ENCODE data around the gene PLCB1.
"Not testable (repeated sequence)": the region's sequence is repeated elsewhere in the genome, so short reads cannot be mapped to it uniquely, and the experiment has no call there.

PLCB1 gene

DNA sequence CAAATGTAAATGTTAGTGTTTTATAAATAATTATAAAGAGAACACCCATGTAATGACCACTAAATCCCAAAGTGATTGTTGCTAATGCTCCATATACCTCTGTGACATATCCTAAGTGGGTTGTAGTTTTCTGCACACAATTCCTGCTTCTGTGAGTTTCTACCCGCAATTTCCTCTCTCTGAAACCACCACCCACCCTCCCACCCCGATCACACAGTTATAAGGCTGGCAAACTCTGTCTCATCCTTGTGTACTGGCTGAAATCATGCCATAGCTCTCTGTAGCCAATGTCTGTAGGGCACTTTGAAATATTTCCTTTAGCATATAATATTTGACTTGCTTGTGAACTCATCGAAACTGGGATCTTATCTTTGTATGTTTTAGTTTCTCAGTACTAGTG, 236.6 kb downstream of the PLCB1 start:
- no peak for DNase-seq (ENCODE audit: low spot score)

GRCh38 chr20:8369311-8369710, 237.2 kb downstream of the PLCB1 start:
- no peak for DNase-seq (ENCODE audit: low spot score)

- no peak for DNase-seq (ENCODE audit: low spot score)
Measured at GRCh38 chr20:8370774-8371173, 238.7 kb downstream of the PLCB1 start.

DNA sequence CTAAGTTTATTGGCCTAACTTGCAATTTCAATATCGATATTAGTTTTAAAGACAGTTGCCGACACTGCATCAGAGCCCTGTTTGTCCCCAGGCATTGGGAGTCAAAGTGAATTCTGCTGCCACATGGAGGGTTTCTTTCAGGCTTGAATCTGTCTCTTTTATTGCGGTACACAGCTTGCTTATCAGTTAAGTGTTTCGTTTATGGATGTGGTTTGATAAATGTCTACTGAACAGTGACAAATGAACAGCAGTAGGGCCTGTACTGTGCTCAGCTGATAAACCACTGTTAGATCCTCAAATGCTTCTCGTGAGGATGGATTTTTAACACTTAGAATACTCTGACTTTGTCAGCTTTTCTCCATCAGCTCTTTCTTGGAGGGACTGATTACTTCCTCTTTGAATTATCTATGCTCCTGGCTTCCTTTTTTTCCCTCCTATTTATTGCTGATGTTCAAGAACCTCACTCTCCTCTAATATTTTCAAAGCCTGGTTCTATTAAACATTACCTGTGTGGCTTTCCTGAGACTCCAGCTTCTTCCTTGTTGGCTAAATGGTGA, 240.8 kb downstream of the PLCB1 start:
- no peak for DNase-seq (ENCODE audit: low spot score)

DNA sequence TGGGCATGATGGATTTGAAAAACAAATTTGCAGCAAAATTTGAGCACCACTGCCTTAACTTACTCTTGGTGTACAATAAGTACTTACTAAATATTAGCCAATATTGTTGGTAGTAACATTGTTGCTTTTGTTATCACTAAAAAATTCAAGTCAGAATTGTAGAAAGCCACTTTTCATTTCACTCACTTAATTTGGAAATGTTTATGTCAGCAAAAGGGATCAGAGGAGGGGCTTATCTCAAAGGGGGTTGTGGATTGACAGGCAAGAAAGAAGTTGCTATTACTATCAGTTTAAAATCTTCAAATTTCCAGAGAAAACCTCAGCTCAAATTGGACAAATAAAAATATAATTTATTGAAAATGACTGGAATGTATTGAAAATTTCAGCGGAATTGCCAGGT, 241.5 kb downstream of the PLCB1 start:
- DNase-seq (ENCODE audit: low spot score), result no peak

DNA sequence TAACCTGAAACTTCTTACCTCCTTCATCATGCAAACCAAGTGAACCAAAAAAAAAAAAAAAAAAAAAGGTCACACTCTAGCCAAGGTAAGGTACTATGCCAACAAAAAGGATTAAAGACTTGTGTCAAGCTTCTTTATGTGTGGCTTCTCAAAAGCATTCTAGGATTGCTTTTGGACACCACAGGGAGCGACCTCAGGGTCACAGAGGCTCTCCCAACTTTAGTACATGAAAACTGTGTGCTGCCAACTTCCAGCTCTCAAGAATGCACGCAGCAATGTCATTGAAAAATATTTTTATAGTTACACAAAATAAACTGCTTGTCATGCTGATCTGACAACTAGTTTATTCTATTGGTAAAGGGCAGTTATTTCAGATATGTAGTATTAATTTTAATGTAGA, 243.8 kb downstream of the PLCB1 start:
- no peak for DNase-seq (ENCODE audit: low spot score)

DNA sequence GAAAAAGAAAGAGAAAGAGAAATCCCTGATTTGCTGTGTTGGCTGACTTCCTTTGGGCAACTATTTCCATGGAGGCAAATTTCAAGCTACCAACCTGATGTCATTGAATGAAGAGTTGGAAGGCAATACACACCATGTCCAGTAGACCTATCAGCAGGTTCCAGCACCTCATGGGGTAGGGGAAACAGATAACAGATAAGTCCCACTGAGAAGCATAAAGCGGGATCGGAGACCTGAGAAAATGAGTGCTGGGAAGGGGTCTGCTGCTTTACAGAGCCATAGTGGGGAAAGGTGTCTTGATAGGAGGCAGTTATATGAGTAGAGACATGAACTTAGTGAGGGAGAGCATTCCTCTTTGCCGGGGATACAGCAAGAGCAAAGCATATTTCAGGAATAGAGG, 244.9 kb downstream of the PLCB1 start:
- DNase-seq (ENCODE audit: low spot score), result no peak

DNA sequence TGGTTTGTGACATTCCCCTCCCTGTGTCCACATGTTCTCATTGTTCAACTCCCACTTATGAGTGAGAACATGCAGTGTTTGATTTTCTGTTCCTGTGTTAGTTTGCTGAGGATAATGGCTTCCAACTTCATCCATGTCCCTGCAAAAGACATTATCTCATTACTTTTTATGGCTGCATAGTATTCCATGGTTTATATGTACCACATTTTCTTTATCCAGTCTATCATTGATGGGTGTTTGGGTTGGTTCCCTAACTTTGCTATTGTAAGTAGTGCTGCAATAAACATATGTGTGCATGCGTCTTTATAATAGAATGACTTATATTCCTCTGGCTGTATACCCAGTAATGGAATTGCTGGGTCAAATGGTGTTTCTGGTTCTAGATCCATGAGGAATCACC, 247.1 kb downstream of the PLCB1 start:
- not testable (repeated sequence) for DNase-seq (ENCODE audit: low spot score)

DNA sequence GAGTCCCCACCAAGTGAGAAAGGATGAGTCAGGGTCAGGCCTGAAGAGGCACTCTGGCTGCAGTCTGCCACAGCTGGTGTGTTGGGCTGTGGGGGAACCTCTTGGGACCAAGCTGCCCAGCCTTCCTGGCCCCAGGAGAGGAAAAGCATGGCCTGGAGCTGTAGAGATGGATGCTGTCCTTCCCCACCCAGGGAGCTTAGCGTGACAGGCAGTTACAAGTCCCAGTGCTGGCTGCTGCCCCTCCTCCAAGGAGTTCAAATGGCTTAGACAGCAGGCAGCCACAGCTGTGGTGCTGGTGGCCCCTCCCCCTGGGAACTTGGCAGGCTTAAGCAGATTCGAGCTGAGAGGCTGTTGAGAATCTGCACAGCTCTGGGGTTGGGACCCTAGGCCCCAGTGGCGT, 253.2 kb downstream of the PLCB1 start:
- no peak for DNase-seq (ENCODE audit: low spot score)

- no peak for DNase-seq (ENCODE audit: low spot score)
Measured at GRCh38 chr20:8386991-8387390, 254.9 kb downstream of the PLCB1 start.

DNA sequence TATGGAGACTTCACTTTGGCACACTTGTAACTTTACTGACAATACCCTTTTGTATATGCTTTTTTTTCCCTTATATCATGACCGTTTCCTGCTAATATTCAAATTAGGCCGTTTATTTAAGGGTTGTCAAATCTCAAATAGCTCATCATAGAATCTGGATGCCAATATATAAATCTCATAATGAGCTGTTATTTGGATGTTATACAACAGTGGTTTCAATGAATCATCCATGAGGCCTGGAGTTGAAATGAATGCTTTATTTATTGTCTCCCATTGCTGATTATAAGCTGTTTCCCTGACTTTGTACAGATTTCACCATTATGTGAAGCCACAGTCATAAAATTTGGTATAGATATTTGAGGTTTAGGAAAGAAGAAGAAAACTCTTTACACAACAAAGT, 256.1 kb downstream of the PLCB1 start:
- no peak for DNase-seq (ENCODE audit: low spot score)

DNA sequence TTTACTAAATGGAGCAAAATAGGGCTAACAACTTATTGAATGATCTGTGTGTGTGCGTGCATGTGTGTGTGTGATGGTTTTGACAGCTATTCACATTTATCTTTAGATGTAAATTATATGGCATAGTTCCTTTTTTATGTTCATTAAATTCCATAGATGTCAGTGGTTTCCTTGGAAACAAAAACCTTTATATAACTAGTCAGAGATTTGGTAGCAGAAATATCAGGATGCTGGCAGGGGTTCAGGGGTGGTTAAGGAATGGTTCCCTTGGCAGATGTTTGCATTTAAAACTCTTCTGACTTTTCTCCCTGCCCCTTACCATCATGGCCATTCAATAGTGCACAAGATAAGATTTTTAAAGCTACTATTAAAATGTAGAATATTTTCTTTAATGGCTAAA, 256.6 kb downstream of the PLCB1 start:
- no peak for DNase-seq (ENCODE audit: low spot score)

DNA sequence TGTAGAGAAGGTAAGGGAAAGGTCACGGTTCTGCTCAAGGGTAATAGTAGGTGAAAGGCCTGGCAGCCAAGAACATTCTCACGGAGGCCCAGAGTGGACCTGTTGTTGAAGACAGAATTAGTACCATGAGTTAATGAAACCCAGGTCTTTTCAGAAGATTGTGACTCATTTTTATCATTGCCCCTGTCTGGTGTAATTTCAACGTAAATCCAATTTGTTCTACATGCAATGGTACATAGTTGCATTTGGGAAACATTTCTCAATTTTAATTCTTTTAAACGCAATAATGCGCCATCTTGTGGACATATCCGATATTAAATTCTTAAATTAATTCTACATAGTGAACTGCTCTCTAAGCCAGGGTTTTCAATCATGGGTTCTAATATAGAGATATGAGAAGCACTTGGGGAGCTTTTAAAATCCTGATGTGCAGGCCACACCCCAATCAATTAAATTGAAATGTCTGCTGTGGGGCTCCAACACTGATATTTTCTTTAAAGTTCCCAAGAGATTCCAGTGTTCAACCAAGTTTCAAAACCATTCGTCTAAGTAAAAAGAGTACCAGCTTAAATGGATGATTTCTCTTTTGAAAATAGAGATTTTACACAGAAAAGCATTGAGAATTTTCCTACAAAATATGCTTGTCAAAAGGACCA, 257.4 kb downstream of the PLCB1 start:
- peak; percentile 49 for DNase-seq (ENCODE audit: low spot score)

- no peak for DNase-seq (ENCODE audit: low spot score)
Measured at GRCh38 chr20:8390037-8390433, 258.0 kb downstream of the PLCB1 start.

DNA sequence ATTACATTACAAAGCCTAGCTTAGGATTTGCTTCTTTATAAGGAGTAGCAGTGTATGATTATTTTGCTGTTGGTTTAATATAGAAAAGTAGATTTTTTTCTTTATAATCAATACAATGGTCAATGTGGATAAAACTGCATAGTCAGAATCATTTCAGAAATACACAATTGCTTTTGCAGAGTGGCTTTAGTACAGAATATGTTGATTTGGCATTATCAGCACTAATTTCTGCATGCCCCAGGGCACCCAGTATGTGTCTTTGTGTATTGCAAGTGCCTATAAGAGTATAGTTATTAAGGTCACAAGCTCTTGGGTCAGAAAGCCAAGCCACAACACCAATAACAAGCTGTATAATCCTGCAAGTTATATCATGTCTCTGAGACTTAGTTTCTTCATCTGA, 258.4 kb downstream of the PLCB1 start:
- DNase-seq (ENCODE audit: low spot score), result no peak

DNA sequence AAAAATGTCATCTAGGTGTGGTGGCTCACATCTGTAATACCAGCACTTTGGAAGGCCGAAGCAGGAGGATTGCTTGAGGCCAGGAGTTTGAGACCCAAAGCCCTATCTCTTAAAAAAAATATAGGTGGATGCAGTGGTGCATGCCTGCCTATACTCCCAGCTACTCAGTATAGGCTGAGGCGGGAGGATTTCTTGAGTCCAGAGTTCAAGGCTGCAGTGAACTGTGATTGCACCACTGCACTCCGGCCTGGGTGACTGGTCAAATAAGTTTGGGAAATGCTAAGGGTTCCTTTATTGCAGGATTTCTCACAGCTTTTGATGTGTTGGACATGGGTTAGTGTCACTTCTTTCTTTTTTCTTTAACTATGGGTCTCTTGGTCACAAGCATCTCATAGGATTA, 261.3 kb downstream of the PLCB1 start:
- no peak for DNase-seq (ENCODE audit: low spot score)

DNA sequence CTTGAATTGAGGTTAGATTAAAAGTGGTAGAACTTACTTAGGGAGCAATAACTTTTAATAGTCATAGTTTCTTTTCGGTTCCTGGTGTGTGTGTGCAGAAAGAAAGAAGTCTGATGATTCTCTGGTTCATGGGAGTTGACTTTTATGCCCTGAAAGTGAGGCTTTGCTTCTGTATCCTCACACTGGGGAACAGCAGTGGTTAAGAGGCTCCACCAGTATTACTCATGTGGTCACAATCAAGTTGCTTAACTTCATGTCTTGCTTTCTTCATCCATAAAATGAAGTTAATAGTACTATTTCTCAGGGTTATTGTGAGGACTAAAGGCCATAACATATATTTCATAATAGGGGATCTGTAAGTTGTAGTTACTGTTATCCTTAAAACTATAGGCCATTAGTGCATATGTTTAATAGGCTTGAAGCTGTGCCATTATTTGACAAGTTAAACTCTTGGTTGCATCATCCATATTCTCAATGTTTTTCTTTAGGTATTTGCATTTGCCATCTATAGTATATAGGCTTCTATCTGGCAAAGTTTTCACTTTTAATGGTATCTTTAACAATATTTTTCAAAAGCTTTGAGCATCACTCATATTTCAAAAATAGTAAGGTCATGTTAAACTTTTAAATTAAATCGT, 262.4 kb downstream of the PLCB1 start:
- no peak for DNase-seq (ENCODE audit: low spot score)

DNA sequence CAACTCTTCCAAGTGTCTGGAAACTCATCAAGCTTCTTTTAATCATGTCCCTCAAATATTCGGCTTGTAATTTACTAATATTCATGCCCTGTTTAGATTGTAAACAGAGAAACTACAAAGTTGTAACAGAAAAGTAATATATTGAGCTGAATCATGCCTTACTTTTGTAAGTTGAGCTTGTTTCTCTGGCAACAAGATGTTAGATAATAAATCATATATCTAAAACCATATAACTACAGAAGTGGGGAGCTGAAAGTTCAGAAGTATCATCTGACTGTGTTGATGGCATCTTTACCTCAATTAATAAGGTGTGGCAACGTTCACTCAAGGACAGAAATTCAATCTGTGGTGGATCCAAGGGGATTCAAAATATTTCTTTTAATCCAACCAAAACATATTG, 263.9 kb downstream of the PLCB1 start:
- DNase-seq (ENCODE audit: low spot score), result no peak

DNA sequence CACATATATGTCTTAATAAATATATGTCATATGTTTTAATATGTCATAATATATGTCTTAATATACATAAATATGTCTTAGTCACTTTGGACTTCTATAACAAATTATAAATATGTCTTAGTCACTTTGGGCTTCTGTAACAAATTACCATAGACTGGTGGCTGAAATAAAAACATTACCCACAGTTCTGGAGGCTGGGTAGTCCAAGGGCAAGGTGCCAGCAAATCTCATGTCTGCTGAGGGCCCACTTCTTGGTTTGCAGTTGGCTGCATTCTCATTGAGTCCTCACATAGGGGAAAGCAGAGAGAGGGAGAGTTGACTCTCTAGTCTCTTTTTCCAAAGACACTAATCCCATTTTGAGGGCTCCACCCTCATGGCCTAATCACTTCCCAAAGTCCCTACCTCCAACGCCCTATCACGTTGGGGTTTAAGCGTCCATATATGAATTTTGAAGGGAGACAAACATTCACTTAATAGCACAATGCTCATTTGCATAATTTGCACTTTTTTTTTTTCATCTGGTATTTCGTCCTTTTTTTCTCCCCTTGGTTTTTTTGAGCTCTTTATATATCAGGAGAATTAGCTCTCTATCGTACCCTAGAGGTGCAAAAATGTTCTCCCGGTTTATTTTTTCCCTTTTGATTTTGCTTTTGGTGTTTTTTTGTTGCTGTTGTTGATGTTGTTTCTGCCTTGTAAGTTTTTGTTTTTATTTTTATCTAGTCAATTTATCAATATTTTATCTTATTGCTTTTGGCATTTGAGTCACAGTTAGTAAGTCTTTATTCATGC, 266.4 kb downstream of the PLCB1 start:
- DNase-seq (ENCODE audit: low spot score), result no peak

DNA sequence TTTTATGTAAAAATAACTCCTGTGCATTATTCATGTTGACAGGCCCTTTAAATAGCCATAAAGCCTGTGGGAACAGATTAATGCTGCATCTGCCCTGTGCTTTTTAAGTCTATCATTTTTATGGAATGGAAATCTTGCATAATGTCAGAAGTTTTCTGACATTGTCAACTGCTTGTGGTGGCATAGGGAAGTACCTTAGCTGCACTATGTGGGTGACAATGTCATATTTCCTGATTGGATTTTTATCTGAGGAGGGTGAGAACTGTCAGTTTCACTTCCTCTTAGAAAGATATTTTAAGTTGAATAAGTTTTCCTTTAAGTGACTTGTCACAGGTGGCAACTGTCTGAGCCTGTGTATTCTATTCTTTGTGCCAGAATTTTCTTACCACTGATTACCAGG, 267.9 kb downstream of the PLCB1 start:
- DNase-seq (ENCODE audit: low spot score), result no peak

- no peak for DNase-seq (ENCODE audit: low spot score)
Measured at GRCh38 chr20:8400486-8400885, 268.4 kb downstream of the PLCB1 start.

- no peak for DNase-seq (ENCODE audit: low spot score)
Measured at GRCh38 chr20:8401556-8401955, 269.5 kb downstream of the PLCB1 start.

DNA sequence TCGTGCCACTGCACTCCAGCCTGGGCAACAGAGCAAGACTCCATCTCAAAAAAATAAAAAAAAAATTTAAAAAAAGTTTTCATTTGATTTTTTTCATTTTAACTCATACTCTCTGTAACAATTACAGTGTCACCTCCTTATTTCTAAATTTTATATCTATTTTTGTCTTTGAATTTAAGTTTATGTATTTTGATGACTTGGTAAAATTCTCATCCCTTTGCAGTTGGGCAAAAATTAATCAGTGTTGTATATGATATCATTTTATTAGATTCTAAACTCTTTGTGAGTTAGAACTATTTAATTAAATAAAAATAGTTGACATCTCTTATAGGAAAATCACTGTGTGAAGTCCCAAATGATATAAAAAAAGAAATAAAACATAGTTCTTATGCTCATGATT, 270.7 kb downstream of the PLCB1 start:
- DNase-seq (ENCODE audit: low spot score), result no peak
